CD4-positive, alpha-beta T cell treated with Interleukin-1 beta for 1 hour (primary cell): ENCODE results near the gene APEX1.
"Not testable (repeated sequence)": the region's sequence is repeated elsewhere in the genome, so short reads cannot be mapped to it uniquely, and the experiment has no call there.

ENCODE experiments used
- DNase-seq, 2 donors: peaks; one replicate each; pipeline ENCODE4 v3.0.0-alpha.2; 2020 to 2022

The APEX1 gene

GRCh38 chr14:20478894-20479293 lies 23.9 kb downstream of the APEX1 start:
- no peak for DNase-seq

GRCh38 chr14:20482382-20482781 lies 27.4 kb downstream of the APEX1 start:
- DNase-seq = no peak

DNA sequence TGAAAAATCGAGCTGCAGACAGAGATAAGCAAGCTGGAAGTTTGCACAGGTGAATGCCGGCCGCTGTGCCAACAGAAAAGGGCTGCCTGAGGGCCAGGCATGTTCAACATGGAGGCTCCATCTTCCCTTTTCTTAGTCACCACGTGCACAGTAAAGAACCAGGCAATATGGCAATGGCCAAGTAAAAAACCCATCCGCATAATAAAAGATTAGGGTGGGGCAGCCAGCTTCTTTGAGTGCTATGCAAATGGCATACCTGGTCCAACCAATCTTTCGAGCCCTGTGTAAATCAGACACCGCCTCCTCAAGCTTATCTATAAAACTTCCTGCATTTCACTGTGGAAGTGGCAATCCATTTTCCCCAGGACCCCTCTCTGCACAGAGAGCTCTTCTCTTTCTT lies 30.9 kb downstream of the APEX1 start:
- no peak for DNase-seq

GRCh38 chr14:20486684-20487395 lies 31.8 kb downstream of the APEX1 start:
- no peak for DNase-seq

DNA sequence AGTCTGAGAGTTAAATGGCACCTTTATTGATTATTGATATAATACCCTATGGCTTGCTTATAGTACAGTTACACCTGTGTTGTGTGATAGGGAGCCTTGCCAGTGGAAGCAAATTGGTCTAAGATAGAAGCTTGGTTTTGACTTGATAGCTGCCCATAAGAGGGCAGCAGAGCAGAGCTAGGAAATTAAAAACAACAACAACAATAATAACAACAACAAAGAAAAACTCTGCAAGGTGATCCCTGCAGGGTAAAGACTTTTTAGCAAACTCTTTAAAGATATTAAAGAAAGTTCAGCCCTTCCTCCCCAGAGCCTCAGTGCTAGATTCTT lies 32.3 kb downstream of the APEX1 start:
- no peak for DNase-seq

DNA sequence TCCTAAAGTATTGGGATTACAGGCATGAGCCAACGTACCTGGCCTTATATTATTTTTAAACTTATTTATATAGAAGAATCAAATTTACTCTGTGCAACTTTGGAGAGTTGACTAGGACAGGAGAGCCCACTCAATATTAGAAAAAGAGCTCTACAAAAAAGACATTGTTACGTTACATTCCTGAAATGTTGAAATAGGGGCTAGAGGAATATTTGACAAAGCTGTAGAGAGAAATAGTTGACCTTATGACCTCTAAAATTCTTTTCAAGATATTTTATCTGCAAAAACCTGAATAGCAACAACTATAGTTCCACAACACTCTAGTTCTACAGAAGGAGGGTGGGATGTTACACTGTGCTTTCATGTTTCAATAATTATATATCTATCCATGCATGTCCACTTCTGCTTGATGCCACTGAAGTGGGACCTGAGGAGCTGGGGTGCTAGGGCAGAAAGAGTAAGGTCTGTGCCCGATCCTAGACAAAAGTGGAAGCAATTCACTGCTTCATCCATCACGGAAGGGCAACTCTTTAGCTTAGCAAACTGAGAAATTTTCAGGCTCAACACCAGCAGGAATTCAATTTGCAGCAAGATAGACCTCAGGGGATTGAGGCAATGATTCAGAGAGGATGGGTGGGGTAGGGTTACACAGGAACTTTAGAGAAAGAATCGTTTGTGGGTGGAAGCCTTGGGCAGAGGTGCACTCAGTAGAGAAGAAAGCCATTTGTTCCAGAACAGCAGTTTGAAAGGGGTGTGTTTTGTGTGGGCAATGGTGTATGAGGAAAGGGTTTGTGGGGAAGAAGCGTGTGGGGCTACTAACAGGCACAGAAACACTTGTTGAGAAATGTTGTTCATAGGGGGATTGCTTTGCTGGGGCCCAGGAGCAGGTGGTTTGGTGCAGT lies 34.3 kb downstream of the APEX1 start:
- DNase-seq = no peak

GRCh38 chr14:20490563-20490962 lies 35.5 kb downstream of the APEX1 start:
- DNase-seq = no peak

DNA sequence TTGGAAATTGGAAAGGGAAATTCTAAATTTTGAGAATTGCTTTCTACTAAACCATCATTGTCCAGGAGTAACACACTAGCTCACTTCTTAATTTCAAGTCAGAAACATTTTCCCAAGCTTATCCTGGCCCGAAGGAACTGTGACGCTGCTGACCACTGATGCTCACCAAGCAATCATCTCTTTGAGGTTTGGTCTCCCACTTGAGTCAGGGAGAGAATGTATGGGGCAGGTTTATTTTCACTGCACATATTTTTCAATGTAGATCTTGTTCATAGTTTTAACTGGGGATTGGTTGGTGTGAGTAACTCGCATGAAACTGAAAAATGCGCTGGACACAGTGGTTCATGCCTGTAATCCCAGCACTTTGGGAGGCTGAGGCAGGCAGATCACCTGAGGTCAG lies 37.5 kb downstream of the APEX1 start:
- DNase-seq = no peak

- DNase-seq = no peak
Observed at GRCh38 chr14:20493634-20494033, 38.6 kb downstream of the APEX1 start.

DNA sequence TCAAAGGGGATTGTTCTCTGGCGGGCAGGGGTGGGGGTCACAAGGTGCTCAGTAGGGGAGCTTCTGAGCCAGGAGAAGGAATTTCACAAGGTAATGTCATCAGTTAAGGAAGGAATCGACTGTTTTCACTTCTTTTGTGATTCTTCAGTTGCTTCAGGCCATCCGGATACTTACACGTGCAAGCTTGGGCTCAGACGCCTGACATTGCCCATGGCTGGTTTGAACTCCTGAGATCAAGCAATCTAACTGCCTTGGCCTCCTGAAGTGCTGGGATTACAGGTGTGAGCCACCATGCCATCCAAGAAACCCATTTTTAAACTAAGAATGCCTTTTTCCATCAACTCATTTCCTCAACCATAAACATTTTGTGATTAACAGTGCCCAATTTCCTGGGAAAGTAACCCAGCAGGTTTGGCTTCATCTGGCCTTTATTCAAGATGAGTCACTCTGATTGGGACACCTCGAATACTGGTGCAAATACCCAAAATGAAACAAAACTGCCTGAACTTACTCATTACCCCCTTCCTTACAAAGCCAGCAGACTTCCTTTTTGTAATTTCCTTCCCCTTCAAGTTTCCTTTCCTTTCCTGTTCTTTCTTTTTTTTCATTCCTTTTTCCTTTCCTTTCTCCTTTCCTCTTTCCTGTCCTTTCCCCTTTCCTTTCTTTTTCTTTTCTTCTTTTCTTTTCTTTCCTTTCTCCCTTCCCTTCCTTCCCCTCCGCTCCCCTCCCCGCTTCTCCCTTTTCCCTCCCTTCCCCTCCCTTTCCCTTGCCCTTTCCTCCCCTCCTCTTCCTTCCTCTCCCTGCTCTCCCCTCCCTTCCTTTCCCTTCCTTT lies 40.1 kb downstream of the APEX1 start:
- no peak for DNase-seq

- no peak for DNase-seq
Observed at GRCh38 chr14:20498622-20499021, 43.6 kb downstream of the APEX1 start.

DNA sequence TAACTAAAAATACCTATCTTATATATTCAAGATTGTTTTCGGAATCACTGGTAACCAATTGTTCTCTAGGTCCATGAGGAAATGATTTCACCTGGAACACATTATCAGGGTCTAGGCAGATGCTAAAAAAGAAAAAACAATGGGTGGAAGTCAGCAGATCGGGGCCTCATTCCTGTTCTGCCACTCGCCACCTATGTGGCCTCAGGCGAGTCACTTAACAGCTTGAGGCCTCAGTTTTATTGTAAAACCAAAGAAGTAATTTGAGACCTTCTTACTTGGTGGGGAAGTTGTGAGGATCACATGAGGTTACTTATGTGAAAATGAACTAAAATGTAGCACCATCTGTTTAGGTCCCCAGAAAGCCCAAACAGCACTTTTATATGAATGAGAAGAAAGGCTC lies 44.1 kb downstream of the APEX1 start:
- DNase-seq = no peak

- no peak for DNase-seq
Observed at GRCh38 chr14:20499881-20500280, 44.9 kb downstream of the APEX1 start.

DNA sequence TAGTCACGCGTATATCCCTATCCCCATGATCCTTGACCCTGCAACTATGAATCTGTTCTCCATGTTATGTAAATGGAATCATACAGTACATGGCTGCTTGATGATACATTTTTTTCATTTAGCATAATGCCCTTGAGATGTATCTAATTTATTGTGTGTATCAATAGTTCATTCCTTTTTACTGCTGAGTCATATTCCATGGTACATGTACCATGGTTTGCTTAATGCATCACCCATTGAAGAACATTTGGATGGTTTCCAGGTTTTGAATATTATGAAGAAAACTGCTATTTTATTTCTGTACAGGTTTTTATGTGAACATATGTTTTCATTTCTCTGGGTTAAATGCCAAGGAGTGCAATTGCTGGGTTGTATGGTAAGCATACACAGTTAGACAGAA lies 46.3 kb downstream of the APEX1 start:
- no peak for DNase-seq

- DNase-seq = no peak
Observed at GRCh38 chr14:20503898-20504297, 48.9 kb downstream of the APEX1 start.

GRCh38 chr14:20506276-20506675 lies 51.2 kb downstream of the APEX1 start:
- not testable (repeated sequence) for DNase-seq

DNA sequence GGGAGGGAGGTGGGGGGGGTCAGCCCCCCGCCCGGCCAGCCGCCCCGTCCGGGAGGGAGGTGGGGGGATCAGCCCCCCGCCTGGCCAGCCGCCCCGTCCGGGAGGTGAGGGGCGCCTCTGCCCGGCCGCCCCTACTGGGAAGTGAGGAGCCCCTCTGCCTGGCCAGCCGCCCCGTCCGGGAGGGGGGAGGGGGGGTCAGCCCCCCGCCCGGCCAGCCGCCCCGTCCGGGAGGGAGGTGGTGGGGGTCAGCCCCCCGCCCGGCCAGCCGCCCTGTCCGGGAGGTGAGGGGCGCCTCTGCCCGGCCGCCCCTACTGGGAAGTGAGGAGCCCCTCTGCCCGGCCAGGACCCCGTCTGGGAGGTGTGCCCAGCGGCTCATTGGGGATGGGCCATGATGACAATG lies 51.7 kb downstream of the APEX1 start:
- DNase-seq = not testable (repeated sequence)
